ENCODE data around the gene RSPO1.

RSPO1 gene

DNA sequence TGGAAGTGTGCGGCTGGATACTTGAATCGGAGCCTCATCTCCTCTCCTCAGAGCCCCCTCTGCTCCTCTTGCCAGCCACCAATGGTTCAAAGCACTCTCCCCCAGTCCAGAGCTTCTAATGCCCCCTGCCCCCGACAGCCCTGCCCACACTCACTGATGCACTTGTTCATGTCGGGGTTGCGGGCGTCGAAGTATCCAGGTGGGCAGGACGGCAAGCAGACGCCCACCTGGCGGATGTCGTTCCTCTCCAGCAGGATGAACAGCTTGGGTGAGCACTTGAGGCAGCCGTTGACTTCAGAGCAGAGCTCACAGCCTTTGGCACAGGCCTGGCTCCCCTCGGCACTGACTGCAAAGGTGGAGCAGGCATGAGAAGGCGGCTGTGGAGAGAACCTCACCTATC, 18.4 kb downstream of the RSPO1 start:
- no peaks in the 10 kb centered on the region for H3K4me1 ChIP-seq (ENCODE audit: control insufficient read depth, insufficient read depth, low read length, unreplicated experiment)
- H2AFZ ChIP-seq (ENCODE audit: low read length, unreplicated experiment): no peak overlapping the region
- no peaks in the 10 kb centered on the region for H3K36me3 ChIP-seq (ENCODE audit: insufficient read depth, low read length)
- no peak overlapping the region for H3K27ac ChIP-seq (ENCODE audit: low read depth, low read length)
- no peak overlapping the region for H3K4me3 ChIP-seq (ENCODE audit: low read depth, low read length)
- no peaks in the 10 kb centered on the region for H3K79me2 ChIP-seq (ENCODE audit: control insufficient read depth, insufficient read depth, low read length, unreplicated experiment)
- H3K27me3 ChIP-seq (ENCODE audit: insufficient read depth, low read length): peaks cover 77% of the 10 kb centered on the region

DNA sequence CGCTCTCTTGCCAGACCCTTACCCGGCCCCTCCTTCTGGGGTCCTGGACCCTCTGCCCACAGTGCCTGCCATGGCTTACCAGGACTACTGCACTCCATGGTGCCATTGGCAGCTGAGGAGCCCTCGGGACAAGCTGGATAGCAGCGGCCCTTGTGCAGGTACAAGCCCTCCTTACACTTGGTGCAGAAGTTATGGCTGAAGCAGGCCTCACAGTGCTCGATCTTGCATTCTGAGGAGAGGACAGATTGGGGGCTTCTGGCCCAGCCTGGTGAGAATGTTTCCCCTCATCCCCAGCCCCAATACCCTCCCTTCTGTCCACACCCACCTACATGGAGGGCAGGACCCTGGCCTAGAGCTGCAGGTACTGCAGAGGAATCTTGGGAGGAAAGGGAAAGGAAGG, 20.6 kb downstream of the RSPO1 start:
- Histone ChIP-seq H2AFZ (ENCODE audit: low read length, unreplicated experiment) (no peak overlapping the region), H3K79me2 (ENCODE audit: control insufficient read depth, insufficient read depth, low read length, unreplicated experiment) (no peaks in the 10 kb centered on the region), H3K27ac (ENCODE audit: low read depth, low read length) (no peak overlapping the region), H3K4me1 (ENCODE audit: control insufficient read depth, insufficient read depth, low read length, unreplicated experiment) (no peaks in the 10 kb centered on the region), H3K27me3 (ENCODE audit: insufficient read depth, low read length) (peaks cover 79% of the 10 kb centered on the region), H3K4me3 (ENCODE audit: low read depth, low read length) (no peak overlapping the region), H3K36me3 (ENCODE audit: insufficient read depth, low read length) (no peaks in the 10 kb centered on the region)

DNA sequence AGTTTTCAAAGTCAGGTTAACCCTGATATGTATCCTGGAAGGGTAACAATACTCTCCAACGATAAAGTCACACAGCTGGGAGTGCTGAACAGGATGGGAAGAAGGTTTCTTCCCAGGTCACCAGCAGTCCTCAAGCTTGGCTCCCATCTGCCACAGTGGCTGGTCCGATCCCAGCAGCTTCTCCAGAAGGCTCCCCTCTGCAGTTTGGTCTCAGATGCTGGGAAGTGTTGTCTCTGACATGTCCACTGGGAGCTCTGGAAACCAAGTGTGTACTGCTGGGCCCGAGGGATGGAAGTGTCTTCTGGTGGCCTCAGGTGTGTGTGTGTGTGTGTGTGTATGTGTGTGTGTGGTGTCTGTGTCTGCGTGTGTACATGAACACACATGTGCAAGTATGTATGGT, 22.5 kb downstream of the RSPO1 start:
- Histone ChIP-seq H2AFZ (ENCODE audit: low read length, unreplicated experiment) (no peak overlapping the region), H3K79me2 (ENCODE audit: control insufficient read depth, insufficient read depth, low read length, unreplicated experiment) (no peaks in the 10 kb centered on the region), H3K36me3 (ENCODE audit: insufficient read depth, low read length) (no peaks in the 10 kb centered on the region), H3K4me1 (ENCODE audit: control insufficient read depth, insufficient read depth, low read length, unreplicated experiment) (no peaks in the 10 kb centered on the region), H3K27me3 (ENCODE audit: insufficient read depth, low read length) (peaks cover 83% of the 10 kb centered on the region), H3K27ac (ENCODE audit: low read depth, low read length) (no peak overlapping the region), H3K4me3 (ENCODE audit: low read depth, low read length) (no peak overlapping the region)

DNA sequence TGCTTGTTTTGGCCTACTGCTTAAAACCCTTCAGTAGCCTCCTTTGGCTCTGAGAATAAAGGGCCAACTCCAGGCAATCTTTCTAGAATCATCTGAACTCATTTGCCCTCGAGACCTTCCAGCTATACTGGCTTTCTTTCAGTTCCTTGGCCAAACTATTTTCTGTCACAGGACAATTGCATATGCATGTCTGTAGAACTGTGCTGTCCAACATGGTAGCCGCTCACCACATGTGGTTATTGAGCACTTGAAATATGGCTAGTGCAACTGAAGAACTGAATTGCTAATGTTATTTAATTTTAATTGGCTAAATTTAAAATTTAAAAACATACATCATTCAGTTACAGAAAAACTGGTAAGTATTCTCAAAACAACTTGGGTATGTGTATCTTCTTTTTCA, 24.7 kb downstream of the RSPO1 start:
- Histone ChIP-seq H3K27ac (ENCODE audit: low read depth, low read length) (no peak overlapping the region), H3K27me3 (ENCODE audit: insufficient read depth, low read length) (peaks cover 62% of the 10 kb centered on the region), H3K36me3 (ENCODE audit: insufficient read depth, low read length) (no peaks in the 10 kb centered on the region), H3K79me2 (ENCODE audit: control insufficient read depth, insufficient read depth, low read length, unreplicated experiment) (no peaks in the 10 kb centered on the region), H2AFZ (ENCODE audit: low read length, unreplicated experiment) (no peak overlapping the region), H3K4me1 (ENCODE audit: control insufficient read depth, insufficient read depth, low read length, unreplicated experiment) (no peaks in the 10 kb centered on the region), H3K4me3 (ENCODE audit: low read depth, low read length) (no peak overlapping the region)

DNA sequence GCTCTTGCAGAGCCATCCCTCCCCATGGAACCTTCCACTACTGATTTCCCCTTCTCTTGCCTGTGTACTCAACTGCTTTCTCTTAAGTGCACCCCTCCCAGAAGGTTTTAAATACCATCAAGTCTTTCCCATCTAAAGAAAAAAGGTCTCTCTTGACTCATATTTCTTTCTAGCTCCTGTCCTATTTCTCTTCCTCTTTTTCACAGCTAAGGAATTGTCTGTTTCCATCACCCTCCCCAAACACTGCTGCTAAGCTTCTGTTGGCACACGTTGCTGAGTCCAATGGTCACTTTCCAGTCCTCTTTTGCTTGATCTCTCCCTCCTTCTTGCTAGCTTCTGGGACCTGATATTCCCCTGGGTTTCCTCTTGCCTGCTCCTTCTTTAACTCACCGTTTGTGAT, 25.7 kb downstream of the RSPO1 start:
- H2AFZ ChIP-seq (ENCODE audit: low read length, unreplicated experiment): no peak overlapping the region
- no peaks in the 10 kb centered on the region for H3K36me3 ChIP-seq (ENCODE audit: insufficient read depth, low read length)
- no peak overlapping the region for H3K4me3 ChIP-seq (ENCODE audit: low read depth, low read length)
- no peaks in the 10 kb centered on the region for H3K4me1 ChIP-seq (ENCODE audit: control insufficient read depth, insufficient read depth, low read length, unreplicated experiment)
- no peak overlapping the region for H3K27ac ChIP-seq (ENCODE audit: low read depth, low read length)
- no peaks in the 10 kb centered on the region for H3K79me2 ChIP-seq (ENCODE audit: control insufficient read depth, insufficient read depth, low read length, unreplicated experiment)
- H3K27me3 ChIP-seq (ENCODE audit: insufficient read depth, low read length): peaks cover 53% of the 10 kb centered on the region

DNA sequence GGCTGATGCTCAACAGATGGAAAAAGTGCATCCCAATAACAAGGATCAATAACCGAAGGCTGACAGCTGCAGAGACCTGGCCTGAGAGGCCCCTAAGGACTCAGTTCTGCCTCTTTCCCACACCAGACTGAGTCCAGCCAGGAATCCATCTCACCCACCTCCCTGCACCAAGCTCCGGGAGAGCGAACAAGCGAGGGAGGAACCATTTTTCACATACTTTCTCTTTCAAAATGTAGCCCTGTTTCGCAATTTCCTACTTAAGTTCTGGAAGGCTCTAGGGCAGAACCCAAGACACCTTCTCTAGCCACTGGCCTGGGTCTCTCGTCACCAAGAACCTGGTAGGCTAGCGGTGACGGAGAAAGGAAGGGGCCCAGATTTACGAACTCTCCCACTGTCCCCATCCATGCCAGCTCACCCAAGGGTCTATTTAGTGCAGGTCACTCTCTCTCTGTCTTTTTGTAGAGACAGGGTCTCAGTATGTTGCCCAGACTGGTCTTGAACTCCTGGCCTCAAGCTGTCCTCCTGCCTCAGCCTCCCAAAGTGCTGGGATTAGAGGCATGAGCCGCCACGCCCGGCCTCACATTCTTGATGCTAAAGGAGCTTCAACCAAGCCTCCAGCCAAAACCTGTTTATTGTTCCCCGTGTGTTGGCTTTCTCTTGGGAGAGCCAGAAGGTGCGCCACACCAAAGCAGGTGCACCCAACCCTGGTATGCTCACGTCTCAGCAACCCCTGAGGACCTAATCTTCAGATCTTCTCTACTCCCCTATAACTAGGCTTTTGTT, 28.0 kb downstream of the RSPO1 start:
- Histone ChIP-seq H3K27me3 (ENCODE audit: insufficient read depth, low read length) (peaks cover 32% of the 10 kb centered on the region), H3K4me1 (ENCODE audit: control insufficient read depth, insufficient read depth, low read length, unreplicated experiment) (no peaks in the 10 kb centered on the region), H3K4me3 (ENCODE audit: low read depth, low read length) (no peak overlapping the region), H3K36me3 (ENCODE audit: insufficient read depth, low read length) (no peaks in the 10 kb centered on the region), H3K27ac (ENCODE audit: low read depth, low read length) (no peak overlapping the region), H3K79me2 (ENCODE audit: control insufficient read depth, insufficient read depth, low read length, unreplicated experiment) (no peaks in the 10 kb centered on the region), H2AFZ (ENCODE audit: low read length, unreplicated experiment) (no peak overlapping the region)

DNA sequence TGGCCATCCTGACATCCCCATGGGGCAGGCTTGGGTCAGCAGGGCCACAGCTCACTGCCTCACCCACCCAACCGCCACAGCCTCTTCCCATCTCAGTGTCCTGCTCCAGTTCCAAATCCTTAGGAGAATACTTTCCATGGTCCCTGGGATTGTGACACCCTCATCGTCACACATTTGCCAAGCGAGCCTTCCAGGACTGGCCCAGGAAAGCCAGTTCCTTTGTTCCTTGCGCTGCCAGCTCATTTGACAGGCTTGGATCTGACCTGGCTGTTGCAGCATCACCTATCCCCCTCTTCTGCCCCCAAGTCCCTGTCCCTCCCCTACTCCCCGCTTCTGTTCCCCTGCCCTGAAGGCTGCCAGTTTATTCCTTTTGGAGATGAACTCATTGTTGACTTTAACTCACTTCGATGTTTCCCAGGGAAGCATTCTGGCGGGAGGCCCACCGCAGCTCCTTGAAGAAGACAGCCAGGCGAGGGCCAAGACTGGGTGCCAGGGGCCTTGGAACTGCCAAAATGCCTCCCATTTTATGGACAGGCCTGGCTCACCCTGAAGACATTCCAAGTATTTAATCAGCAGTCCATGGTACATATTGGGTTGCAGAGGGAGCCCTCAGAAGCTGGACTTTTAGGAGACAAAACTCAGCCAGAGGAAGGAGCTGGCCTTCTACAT, 28.8 kb downstream of the RSPO1 start:
- peaks cover 29% of the 10 kb centered on the region for H3K27me3 ChIP-seq (ENCODE audit: insufficient read depth, low read length)
- H3K27ac ChIP-seq (ENCODE audit: low read depth, low read length): no peak overlapping the region

DNA sequence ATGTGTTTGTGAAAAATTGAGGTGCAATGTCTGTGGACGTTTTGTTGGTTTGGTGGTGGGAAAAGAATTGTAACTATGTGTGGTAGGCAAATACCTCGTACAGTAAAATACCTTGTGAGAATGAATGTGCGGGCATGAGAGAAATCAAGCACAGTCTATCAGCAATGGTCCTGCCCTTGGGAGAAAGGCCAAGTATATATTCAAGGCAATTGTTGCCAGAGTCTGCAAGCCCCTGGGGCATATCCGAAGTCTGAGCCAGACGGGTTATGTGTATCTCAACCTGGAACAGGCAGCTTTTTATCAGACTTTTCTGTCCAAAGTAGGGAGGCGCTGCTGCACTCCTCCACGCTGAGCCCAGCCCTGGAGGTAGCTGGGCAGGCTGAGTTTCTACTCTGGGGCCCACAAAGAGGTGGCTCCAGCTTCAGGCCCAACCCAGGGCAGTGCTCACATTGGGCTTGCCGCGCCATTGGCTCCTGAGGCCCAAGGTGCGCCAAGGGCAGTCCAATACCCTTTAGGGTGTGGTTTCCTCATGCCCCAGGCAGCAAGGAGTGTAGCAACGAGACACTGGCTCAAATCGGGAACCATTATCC, 29.5 kb downstream of the RSPO1 start:
- no peak overlapping the region for H3K27ac ChIP-seq (ENCODE audit: low read depth, low read length)
- H3K79me2 ChIP-seq (ENCODE audit: control insufficient read depth, insufficient read depth, low read length, unreplicated experiment): no peaks in the 10 kb centered on the region
- H3K36me3 ChIP-seq (ENCODE audit: insufficient read depth, low read length): no peaks in the 10 kb centered on the region
- no peaks in the 10 kb centered on the region for H3K4me1 ChIP-seq (ENCODE audit: control insufficient read depth, insufficient read depth, low read length, unreplicated experiment)
- no peak overlapping the region for H3K4me3 ChIP-seq (ENCODE audit: low read depth, low read length)
- H3K27me3 ChIP-seq (ENCODE audit: insufficient read depth, low read length): peaks cover 29% of the 10 kb centered on the region
- no peak overlapping the region for H2AFZ ChIP-seq (ENCODE audit: low read length, unreplicated experiment)

More for the DNA sequence above, 28.8 kb downstream of the RSPO1 start:
- H3K4me1 ChIP-seq (ENCODE audit: control insufficient read depth, insufficient read depth, low read length, unreplicated experiment): no peaks in the 10 kb centered on the region
- H3K36me3 ChIP-seq (ENCODE audit: insufficient read depth, low read length): no peaks in the 10 kb centered on the region
- no peak overlapping the region for H3K4me3 ChIP-seq (ENCODE audit: low read depth, low read length)
- H2AFZ ChIP-seq (ENCODE audit: low read length, unreplicated experiment): no peak overlapping the region
- H3K79me2 ChIP-seq (ENCODE audit: control insufficient read depth, insufficient read depth, low read length, unreplicated experiment): no peaks in the 10 kb centered on the region

DNA sequence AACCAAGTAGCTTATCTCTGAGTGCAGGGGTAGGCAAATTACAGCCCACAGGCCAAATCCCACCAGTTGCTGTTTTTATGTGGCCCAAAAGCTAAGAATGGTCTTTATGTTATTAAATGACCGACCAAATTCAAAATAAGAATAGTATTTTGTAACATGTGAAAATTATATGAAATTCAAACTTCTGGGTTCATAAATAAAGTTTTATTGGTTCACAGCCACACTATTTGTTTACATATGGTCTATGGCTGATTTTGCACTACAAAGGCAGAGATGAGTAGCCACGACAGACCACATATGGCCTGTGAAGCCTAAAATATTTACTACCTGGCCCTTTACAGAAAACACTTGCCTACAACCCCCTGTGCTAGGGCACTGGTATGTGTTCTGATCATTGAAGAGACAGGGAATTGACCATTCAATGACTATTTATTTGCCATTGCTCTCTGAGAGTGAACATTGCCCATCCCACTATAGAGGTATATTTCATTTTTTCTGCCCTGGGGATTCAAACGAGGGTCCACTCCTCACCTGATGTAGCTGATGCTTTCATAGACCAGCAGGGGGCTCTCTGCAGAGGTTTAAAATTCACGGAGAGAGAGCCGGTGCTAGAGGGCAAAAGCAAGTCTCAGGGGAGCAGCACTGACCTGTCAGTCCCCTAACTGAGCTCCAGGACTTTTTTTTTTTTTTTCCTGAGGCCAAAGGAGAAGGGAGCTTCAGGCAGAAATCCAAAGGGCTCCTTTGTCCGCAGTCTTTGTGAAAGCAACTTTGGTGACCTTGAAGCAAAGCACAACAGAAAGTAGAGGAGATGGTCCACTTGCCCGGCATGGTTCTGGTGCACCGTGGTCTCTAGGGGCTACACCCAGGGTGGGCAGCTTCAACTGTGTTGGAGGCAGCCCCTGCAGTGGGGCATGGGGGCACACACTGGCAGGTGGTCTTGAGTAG, 31.7 kb downstream of the RSPO1 start:
- Histone ChIP-seq H3K4me1 (ENCODE audit: control insufficient read depth, insufficient read depth, low read length, unreplicated experiment) (no peaks in the 10 kb centered on the region), H3K79me2 (ENCODE audit: control insufficient read depth, insufficient read depth, low read length, unreplicated experiment) (no peaks in the 10 kb centered on the region), H3K27me3 (ENCODE audit: insufficient read depth, low read length) (peaks cover 9% of the 10 kb centered on the region), H3K27ac (ENCODE audit: low read depth, low read length) (no peak overlapping the region), H3K36me3 (ENCODE audit: insufficient read depth, low read length) (no peaks in the 10 kb centered on the region), H3K4me3 (ENCODE audit: low read depth, low read length) (no peak overlapping the region), H2AFZ (ENCODE audit: low read length, unreplicated experiment) (no peak overlapping the region)

DNA sequence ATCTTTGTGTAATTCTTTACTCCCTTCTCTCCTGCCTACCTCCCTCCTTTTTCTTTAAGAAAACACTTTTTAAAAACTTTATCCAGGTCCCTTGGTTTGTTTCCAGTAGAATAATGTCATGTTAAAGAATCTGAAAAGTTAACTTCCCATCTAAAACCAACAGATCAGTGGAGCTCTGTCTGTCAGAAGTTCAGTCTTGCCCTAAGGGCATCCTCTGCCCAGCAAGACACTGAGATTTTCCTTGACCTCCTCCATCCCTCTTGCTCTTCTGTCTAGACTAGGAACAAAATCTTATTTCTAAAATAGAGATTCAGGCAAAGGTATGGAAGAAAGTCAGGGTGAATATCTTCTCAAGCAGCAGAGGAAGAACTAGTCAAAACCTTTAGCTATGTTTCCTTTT, 33.3 kb downstream of the RSPO1 start:
- Histone ChIP-seq H2AFZ (ENCODE audit: low read length, unreplicated experiment) (no peak overlapping the region), H3K27ac (ENCODE audit: low read depth, low read length) (no peak overlapping the region), H3K27me3 (ENCODE audit: insufficient read depth, low read length) (no peaks in the 10 kb centered on the region), H3K4me3 (ENCODE audit: low read depth, low read length) (no peak overlapping the region), H3K4me1 (ENCODE audit: control insufficient read depth, insufficient read depth, low read length, unreplicated experiment) (no peaks in the 10 kb centered on the region), H3K36me3 (ENCODE audit: insufficient read depth, low read length) (no peaks in the 10 kb centered on the region), H3K79me2 (ENCODE audit: control insufficient read depth, insufficient read depth, low read length, unreplicated experiment) (no peaks in the 10 kb centered on the region)

All from ACC112 (cell line).